ENCODE data around the gene SUSD4. TPM values are rescaled to one million over a fixed set of nuclear protein-coding genes. Genes with fewer than 3 reads are reported as not detected.

SUSD4 gene
- polyA plus RNA-seq, 1 of the 3 experiments (the other 2 are of a cell fraction): 0.31 TPM

- Histone ChIP-seq H3K4me3 (ENCODE audit: low read depth in 2 of 2, low read length in 1 of 2) (no peak overlapping the region), H3K9me3 (no peaks in the 10 kb centered on the region), H4K20me1 (ENCODE audit: insufficient read depth) (no peaks in the 10 kb centered on the region), H3K79me2 (ENCODE audit: insufficient read depth) (no peaks in the 10 kb centered on the region), H3F3A (replicated peaks; ENCODE audit: insufficient read depth) (no peaks in the 10 kb centered on the region), H3K27ac (ENCODE audit: low read depth in 2 of 2, low read length in 1 of 2) (no peak overlapping the region), H3K4me2 (no peak overlapping the region), H3K27me3 (ENCODE audit: insufficient read depth) (peaks cover 31% of the 10 kb centered on the region; the same call in 1 of the 2 replicates), H3K36me3 (replicated peaks in 1 of 2; ENCODE audit: control insufficient read depth in 1 of 2, insufficient read depth in 2 of 2, low read length in 1 of 2) (no peaks in the 10 kb centered on the region), H3K9ac (no peak overlapping the region), H3K9me2 (no peaks in the 10 kb centered on the region), H3K4me1 (ENCODE audit: control insufficient read depth in 1 of 2, insufficient read depth in 2 of 2, low read depth in 1 of 2, low read length in 1 of 2) (peaks cover 0 to 14% of the 10 kb centered on the region in 2 experiments; a peak in 2 of 4 replicates), H2AFZ (ENCODE audit: low read depth) (no peak overlapping the region)
- no peak for DNase-seq
- ChIA-PET POLR2A (no interaction called here), CTCF (interaction anchor here (2.6 kb wide), 1 partner anchor 132 kb away, joined by 10 read pairs; no protein-coding TSS in a partner anchor)
- TF ChIP-seq NRF1 (IDR thresholded peaks at IDR 0.05; ENCODE audit: low read depth, low read length) (no peak), TCF12 (IDR thresholded peaks at IDR 0.05) (no peak), EZH2phosphoT487 (IDR thresholded peaks at IDR 0.05; ENCODE audit: borderline replicate concordance, low read depth) (no peak), SIN3A (IDR thresholded peaks at IDR 0.05; ENCODE audit: borderline replicate concordance, low read depth, low read length) (no peak), FOXJ3 (CRISPR knock-in tag; IDR thresholded peaks at IDR 0.05) (no peak), RCOR1 (IDR thresholded peaks at IDR 0.05; ENCODE audit: low read length) (no peak), PBX3 (IDR thresholded peaks at IDR 0.05) (no peak), FOSL2 (IDR thresholded peaks at IDR 0.05; ENCODE audit: borderline replicate concordance, low read depth) (no peak), FOXM1 (IDR thresholded peaks at IDR 0.05; ENCODE audit: low read depth) (no peak), TEAD4 (IDR thresholded peaks at IDR 0.05; ENCODE audit: borderline replicate concordance, insufficient read depth) (no peak), EP300 (IDR thresholded peaks at IDR 0.05; ENCODE audit: borderline replicate concordance in 1 of 2, low read depth in 1 of 2, low read length in 1 of 2) (no peak), RXRA (IDR thresholded peaks at IDR 0.05; ENCODE audit: borderline replicate concordance, low read depth) (no peak), ZBTB33 (IDR thresholded peaks at IDR 0.05; ENCODE audit: borderline replicate concordance, low read depth) (no peak)
- TF ChIP-seq, protein P1, sequence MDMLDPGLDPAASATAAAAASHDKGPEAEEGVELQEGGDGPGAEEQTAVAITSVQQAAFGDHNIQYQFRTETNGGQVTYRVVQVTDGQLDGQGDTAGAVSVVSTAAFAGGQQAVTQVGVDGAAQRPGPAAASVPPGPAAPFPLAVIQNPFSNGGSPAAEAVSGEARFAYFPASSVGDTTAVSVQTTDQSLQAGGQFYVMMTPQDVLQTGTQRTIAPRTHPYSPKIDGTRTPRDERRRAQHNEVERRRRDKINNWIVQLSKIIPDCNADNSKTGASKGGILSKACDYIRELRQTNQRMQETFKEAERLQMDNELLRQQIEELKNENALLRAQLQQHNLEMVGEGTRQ (IDR thresholded peaks at IDR 0.05; ENCODE audit: borderline replicate concordance, low read depth, low read length): no peak
- WGBS (ENCODE audit: low lambda C conversion rate): 34% methylated on average over 10 of the region's 10 CpGs
These were observed 98.7 kb downstream of the SUSD4 start for GRCh38 chr1:223264983-223265908.

All from SK-N-SH (cell line).